ENCODE data around the gene MTPN.

The MTPN gene

GRCh38 chr7:135956393-135956792 is 20.8 kb downstream of the MTPN start:
- DNase-seq (ENCODE audit: low spot score) = no peak

- DNase-seq (ENCODE audit: low spot score) = no peak
These were observed 26.2 kb downstream of the MTPN start for GRCh38 chr7:135950972-135951371.

GRCh38 chr7:135950429-135950828 is 26.7 kb downstream of the MTPN start:
- no peak for DNase-seq (ENCODE audit: low spot score)

GRCh38 chr7:135946289-135947055 is 30.7 kb downstream of the MTPN start:
- no peak for DNase-seq (ENCODE audit: low spot score)

DNA sequence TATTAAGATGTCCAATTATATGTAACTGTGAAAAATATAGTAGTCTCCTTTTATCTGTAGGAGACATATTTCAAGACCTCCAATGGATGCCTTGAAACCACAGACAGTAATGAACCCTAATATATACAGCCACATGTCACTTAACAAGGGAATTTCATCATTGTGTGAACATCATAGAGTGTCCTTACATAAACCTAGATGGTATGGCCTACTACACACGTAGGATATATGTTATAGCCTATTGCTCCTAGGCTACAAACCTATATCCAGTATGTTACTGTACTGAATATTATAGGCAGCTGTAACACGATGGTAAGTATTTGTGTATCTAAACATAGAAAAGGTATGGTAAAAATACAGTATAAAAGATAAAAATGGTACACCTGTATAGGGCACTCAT is 32.4 kb downstream of the MTPN start:
- DNase-seq (ENCODE audit: low spot score) = no peak

- peak; percentile 63 for DNase-seq (ENCODE audit: low spot score)
These were observed 33.9 kb downstream of the MTPN start for GRCh38 chr7:135943134-135943879.

- peak; percentile 40 for DNase-seq (ENCODE audit: low spot score)
These were observed 34.5 kb downstream of the MTPN start for GRCh38 chr7:135942614-135943013.

DNA sequence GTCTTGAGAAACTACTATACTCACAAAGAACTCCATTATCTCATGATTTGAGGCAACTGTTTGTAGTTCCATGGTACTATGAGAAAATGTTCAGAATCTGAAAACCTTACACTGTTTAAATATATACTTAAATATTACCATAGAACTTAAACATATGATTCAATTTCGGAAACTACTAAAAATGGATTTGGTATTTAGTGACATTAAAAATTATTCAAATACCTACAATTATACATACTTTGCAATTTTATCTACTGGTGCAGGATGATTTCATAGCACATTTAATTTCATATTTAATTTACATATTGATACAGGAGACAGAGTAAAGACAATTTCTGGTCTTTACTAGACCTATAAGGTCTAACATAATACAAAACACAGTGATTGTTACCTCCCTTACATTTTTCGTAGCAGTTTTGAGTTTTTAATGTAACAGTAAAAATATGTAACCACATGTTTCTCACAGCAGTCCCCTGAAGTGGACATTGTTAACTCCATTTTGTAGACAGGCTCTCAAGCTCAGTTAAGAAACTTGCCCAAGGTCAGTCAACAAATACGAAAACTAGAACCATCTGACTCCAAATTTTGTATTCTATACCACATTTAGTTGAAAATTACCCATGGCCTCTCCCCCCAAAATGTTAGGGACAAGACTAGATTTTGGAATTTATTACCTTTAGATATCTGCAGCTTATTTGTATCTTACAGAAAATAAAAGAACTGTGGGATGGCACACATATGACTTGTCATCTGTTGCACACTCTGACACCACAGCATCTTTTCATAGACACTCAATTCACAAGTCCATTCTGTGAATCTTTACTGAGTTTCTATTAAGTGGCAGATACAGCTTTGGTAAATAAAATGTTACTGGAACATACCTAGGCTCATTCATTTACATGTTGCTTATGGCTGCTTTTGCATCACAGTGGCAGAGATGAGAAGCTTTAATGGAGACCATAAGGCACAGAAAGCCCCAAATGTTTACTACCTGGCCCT is 36.8 kb downstream of the MTPN start:
- DNase-seq (ENCODE audit: low spot score) = no peak

GRCh38 chr7:135939261-135939812 is 37.8 kb downstream of the MTPN start:
- DNase-seq (ENCODE audit: low spot score) = peak; percentile 54

DNA sequence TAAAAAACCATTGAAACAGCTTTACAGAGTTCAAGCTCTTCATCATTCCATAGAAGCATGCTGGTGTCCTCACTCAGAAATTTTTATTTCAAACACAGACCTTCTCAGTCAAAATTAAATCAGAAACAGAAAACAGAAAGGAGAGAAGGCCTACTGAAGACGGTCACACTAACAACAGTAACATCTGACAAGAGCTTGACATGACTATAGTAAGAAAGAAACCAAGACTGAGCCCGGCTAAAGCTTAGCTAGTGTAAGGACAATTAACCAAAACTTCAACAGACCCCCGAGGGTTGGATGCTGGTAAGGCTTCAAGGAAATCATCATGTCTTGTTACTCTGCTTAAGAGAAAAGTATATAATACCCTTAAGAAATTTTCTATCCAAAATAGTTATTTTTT is 38.6 kb downstream of the MTPN start:
- DNase-seq (ENCODE audit: low spot score) = peak; percentile 26

DNA sequence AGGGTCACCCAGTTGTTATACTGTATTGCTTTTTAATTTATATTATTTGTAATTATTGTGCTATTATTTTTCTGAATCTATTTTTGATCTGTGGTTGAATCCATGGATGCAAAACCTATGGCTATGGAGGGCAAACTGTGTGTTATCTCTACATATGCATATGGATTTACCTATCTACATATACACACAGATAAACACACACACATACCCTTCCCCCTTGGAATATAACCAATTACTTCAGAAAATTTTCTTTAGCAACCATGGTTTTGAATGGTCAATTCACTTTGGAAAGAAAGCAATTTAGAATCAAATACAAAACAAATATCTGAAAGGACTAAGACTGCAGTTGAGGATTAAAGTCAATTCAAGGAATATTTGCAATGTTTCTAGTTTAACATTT is 39.1 kb downstream of the MTPN start:
- DNase-seq (ENCODE audit: low spot score) = peak; percentile 24

- DNase-seq (ENCODE audit: low spot score) = no peak
These were observed 40.5 kb downstream of the MTPN start for GRCh38 chr7:135936497-135937217.

- no peak for DNase-seq (ENCODE audit: low spot score)
These were observed 42.5 kb downstream of the MTPN start for GRCh38 chr7:135934651-135935050.

DNA sequence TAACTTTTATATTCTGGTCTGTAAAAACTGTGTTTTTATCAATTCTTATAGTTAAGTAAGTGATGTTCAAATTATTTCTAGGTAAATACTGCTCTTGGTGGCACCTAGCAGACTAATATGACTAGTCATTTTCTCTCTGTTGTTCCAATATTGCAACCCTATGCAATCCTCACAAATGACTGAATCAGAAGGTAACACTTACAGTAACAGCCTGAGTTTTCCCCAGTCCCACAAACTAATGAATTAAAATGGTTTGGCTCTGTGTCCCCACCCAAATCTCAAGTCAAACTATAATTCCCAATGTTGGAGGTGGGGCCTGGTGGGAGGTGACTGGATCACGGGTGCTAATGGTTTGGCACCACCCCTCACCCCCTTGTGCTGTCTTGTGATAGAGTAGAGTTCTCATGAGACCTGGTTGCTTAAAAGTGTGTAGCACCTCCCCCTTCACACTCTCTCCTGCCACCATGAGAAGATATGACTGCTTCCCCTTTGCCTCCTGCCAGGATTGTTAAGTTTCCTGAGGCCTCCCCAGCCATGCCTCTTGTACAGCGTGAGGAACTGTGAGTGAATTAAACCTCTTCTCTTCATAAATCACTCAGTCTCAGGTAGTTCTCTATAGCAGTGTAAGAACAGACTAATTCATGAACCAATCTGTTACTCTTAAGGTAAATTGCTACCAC is 43.5 kb downstream of the MTPN start:
- peak; percentile 12 for DNase-seq (ENCODE audit: low spot score)

DNA sequence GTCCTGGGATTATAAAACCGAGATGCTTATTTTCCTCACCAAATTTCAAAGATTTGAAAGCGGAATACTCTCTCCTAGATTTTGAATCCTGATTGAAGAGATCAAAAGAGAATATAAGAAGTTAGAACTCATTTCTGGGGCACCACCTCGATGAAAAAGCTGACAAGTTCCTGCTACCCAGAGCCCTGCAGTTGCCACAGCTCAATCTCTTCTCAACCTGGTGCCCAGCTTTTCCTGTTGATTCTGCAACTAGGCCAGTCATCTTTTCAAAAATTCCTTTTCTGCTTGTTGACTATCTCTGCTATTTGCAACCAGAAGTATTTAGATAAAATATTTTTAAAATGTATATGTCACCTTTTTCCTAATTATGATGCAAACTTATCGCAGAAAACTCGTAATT is 45.0 kb downstream of the MTPN start:
- DNase-seq (ENCODE audit: low spot score) = no peak

GRCh38 chr7:135930565-135931461 is 46.3 kb downstream of the MTPN start:
- no peak for DNase-seq (ENCODE audit: low spot score)

GRCh38 chr7:135929722-135930141 is 47.4 kb downstream of the MTPN start:
- DNase-seq (ENCODE audit: low spot score) = no peak

DNA sequence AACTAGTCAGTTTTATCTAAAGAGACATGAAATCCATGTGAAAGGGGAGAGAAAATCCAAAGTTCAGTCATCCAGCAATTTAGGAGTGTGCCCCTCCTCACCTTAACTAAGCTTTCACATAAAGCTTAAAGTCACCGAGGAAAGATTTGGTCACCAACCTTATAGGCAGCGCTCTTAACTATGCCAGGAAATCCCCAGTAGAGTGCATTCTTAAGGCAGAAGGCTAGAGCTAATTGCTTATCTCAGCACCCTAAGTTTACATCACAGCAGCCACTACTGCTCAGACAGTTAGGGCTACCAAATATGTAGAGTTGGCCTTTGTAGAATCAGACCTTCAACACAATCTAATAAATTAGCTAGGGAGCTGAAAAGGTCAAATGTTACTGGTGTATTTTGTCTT is 47.9 kb downstream of the MTPN start:
- no peak for DNase-seq (ENCODE audit: low spot score)

DNA sequence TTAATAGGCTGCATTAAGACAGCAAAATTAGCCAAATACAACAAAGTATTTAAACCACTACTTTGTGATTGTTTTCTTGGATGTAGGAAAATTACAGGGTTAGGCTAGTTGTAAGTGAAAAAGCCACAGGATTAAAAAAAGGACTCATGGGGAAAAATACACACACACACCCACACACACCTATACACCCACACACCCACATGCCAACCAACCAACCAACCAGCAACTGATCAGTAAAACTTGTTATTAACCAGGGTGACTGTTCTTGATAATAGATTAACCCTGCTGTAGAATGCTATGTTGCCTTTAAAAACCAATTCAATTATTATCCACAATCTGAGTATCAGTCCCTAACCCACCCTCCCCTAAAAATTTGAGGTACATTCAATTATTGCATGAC is 49.0 kb downstream of the MTPN start:
- no peak for DNase-seq (ENCODE audit: low spot score)

DNA sequence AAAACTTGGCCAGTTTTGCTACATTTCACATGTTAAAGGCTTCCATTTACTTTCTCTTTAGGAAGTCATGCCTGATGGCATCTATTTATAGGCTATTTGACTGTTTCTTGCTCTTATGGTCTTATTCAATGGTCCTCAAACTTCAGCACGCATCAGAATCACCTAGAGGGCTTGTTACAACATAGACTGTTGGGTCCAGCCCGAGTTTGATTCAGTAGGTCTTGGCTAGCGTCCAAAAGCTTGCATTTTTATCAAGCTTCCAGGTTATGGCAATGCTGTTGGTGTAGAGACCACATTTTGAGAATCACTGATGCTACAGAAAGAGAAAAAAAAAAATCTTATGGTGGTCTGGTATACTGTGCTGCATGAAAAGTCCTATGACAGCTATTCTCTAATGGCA is 51.9 kb downstream of the MTPN start:
- peak; percentile 29 for DNase-seq (ENCODE audit: low spot score)

Measured in hematopoietic multipotent progenitor cell treated with erythropoietin and hydrocortisone succinate and interleukin-3 and kit ligand, for 17 days (in vitro differentiated cells).